Psoas muscle (tissue), 8 donors: ENCODE data around the gene SACM1L. TPM values are rescaled to one million over a fixed set of nuclear protein-coding genes. Genes with fewer than 3 reads are reported as not detected.
"Not testable (repeated sequence)": the region's sequence is repeated elsewhere in the genome, so short reads cannot be mapped to it uniquely, and the experiment has no call there.

Experiments
- ATAC-seq, 4 donors: fragments of 200-7000 bp; cut with Tn5 transposase; one replicate each; pipeline ENCODE4 v1.9.1; 2020; ENCODE audit warnings: moderate library complexity in 3 of 4, mild to moderate bottlenecking in 2 of 4
- DNase-seq, 2 donors: peaks; one replicate each; pipeline ENCODE4 v3.0.0-alpha.2; 2020
- H3K27ac ChIP-seq: fragments of 200-600 bp; one replicate; pipeline ENCODE4 v1.8.0; 2022
- H3K27me3 ChIP-seq, 3 donors: fragments of 200-600 bp in 1 of 3; one replicate each; pipeline versions ENCODE4 v1.6.1 to v1.8.0; 2013 to 2022; ENCODE audit warnings: low read length in 2 of 3, mild to moderate bottlenecking in 2 of 3, moderate library complexity in 1 of 3; ENCODE audit not compliant: insufficient read depth in 3 of 3
- H3K36me3 ChIP-seq, 2 donors: fragments of 200-600 bp in 1 of 2; one replicate each; pipeline versions ENCODE4 v1.6.1 to v1.8.0; 2013 to 2022; ENCODE audit warnings: low read depth in 1 of 2, mild to moderate bottlenecking in 1 of 2, moderate library complexity in 1 of 2; ENCODE audit not compliant: insufficient read depth in 1 of 2
- H3K4me1 ChIP-seq: fragments of 200-600 bp; one replicate; pipeline ENCODE4 v1.8.0; 2022
- H3K4me3 ChIP-seq: fragments of 200-600 bp; one replicate; pipeline ENCODE4 v1.8.0; 2022; ENCODE audit warnings: mild to moderate bottlenecking
- H3K9me3 ChIP-seq: fragments of 200-600 bp; one replicate; pipeline ENCODE4 v1.8.0; 2022
- CTCF ChIP-seq: fragments of 200-600 bp; IDR thresholded peaks from one replicate; pipeline ENCODE4 v1.8.0; 2022; ENCODE audit warnings: antibody characterized with exemption
- WGBS, 3 donors: extraction: QIAGEN DNeasy Blood & Tissue Kit; methylation state at CpG; one replicate each; pipeline versions ENCODE4 v1.1.6 to v1.1.7; 2013; 5-methylcytosine and 5-hydroxymethylcytosine counted together
- intact Hi-C, 2 donors: fragments of 100-400 bp; cut with DNase I; formaldehyde crosslinking; loops; one replicate each; pipeline versions ENCODE4 v1.11.0 to v1.14.2; 2022
- polyA plus RNA-seq, 3 donors: library from polyadenylated mRNA; stranded (reverse); fragments of 200-250 nt; gene quantifications; one replicate each; pipeline ENCODE4 v1.2.3, GENCODE V29; 2013
- total RNA-seq, 4 donors: library from RNA; stranded (reverse); fragmentation: NEBNext Ultra II Directional in 2 of 4; extraction: Animal tissue kit (Norgen Biotek cat#: 25700) in 2 of 4; gene quantifications; one replicate each; pipeline versions ENCODE4 v1.2.1 to v1.2.4, GENCODE V29; 2021 to 2023
- donor health status: healthy with polysubstance abuse.
- donor health status: DM: no; HTN: no; CAD: no; lungs with moderate emphysema.
- donor health status: Bipolar disorder and iron deficiency.
- donor health status: healthy.
- donor health status: DM: yes; HTN: yes; CAD: no.
- donor health status: DM: no; HTN: no; CAD: no.
- donor health status: DM: no; HTN: no; CAD: no.
- donor health status: DM: yes; HTN: yes; CAD: no.

Gene SACM1L
- total and polyA plus RNA-seq, 7 donors = 7.5 to 18.1 (median 13.8) TPM

- WGBS, 3 donors = 95 to 97% (median 95%) methylated on average over 30 to 32 of the region's 32 CpGs
- Histone ChIP-seq H3K9me3 (no peaks in the 10 kb centered on the region), H3K36me3 (peaks cover 3 to 50% of the 10 kb centered on the region in 2 donors), H3K27ac (no peak overlapping the region), H3K4me3 (no peak overlapping the region), H3K4me1 (no peaks in the 10 kb centered on the region), H3K27me3 (no peaks in the 10 kb centered on the region)
- DNase-seq (no peak), ATAC-seq (peak in 3 of 4 donors; percentile 13 to 17 (median 15))
- intact Hi-C loops = no loop called here
- no peak for TF ChIP-seq CTCF
These were observed 57.1 kb downstream of the SACM1L start for GRCh38 chr3:45746165-45746776.

- H3K4me3 ChIP-seq = no peak overlapping the region
- intact Hi-C loops = no loop called here
- no peaks in the 10 kb centered on the region for H3K27me3 ChIP-seq
- DNase-seq (no peak), ATAC-seq (peak in 3 of 4 donors; percentile 21 to 37 (median 23))
- peaks cover 3 to 43% of the 10 kb centered on the region in 2 donors for H3K36me3 ChIP-seq
- no peaks in the 10 kb centered on the region for H3K9me3 ChIP-seq
- no peaks in the 10 kb centered on the region for H3K4me1 ChIP-seq
- H3K27ac ChIP-seq = no peak overlapping the region
- WGBS, 3 donors = 88 to 92% (median 90%) methylated on average over 15 to 18 of the region's 18 CpGs
- no peak for TF ChIP-seq CTCF
These were observed 57.8 kb downstream of the SACM1L start for GRCh38 chr3:45746777-45747622.

DNA sequence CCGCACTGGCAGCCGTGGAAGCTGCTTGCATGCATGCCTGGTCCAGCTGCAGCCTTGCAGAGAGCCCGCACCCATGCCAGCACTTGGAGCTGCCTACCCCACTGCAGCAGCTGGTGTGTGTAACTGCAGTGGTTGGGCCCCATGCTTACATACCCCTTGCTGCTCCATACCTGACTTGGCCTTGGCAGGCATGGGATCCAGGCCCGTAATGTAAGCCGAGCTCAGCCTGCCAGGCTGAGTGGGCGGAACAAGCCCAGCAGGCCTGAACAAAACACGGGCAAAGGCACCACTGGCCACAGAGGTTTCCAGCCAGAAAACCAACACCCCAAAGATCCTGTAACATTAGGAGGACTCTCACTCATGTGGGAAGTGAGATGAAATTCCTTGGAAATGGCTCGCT lies 58.9 kb downstream of the SACM1L start:
- 39 to 50% (median 41%) methylated on average over 8 of the region's 8 CpGs for WGBS, 3 donors
- Histone ChIP-seq H3K36me3 (peaks cover 3 to 32% of the 10 kb centered on the region in 2 donors), H3K4me3 (no peak overlapping the region), H3K4me1 (no peaks in the 10 kb centered on the region), H3K27ac (peak overlapping the region; percentile 36), H3K9me3 (no peaks in the 10 kb centered on the region), H3K27me3 (no peaks in the 10 kb centered on the region)
- ATAC-seq (peak; percentile 69 to 82 (median 79)), DNase-seq (no peak)
- intact Hi-C loops = no loop called here
- TF ChIP-seq CTCF = no peak

- H3K27me3 ChIP-seq, H3K9me3 ChIP-seq, ATAC-seq, H3K4me1 ChIP-seq, H3K4me3 ChIP-seq, H3K27ac ChIP-seq, intact Hi-C loops, DNase-seq: not testable (repeated sequence)
- peaks cover 0 to 22% of the 10 kb centered on the region in 2 donors for H3K36me3 ChIP-seq
- WGBS, 3 donors = 89 to 92% (median 89%) methylated on average over 4 of the region's 4 CpGs
These were observed 59.9 kb downstream of the SACM1L start for GRCh38 chr3:45749036-45749600.

DNA sequence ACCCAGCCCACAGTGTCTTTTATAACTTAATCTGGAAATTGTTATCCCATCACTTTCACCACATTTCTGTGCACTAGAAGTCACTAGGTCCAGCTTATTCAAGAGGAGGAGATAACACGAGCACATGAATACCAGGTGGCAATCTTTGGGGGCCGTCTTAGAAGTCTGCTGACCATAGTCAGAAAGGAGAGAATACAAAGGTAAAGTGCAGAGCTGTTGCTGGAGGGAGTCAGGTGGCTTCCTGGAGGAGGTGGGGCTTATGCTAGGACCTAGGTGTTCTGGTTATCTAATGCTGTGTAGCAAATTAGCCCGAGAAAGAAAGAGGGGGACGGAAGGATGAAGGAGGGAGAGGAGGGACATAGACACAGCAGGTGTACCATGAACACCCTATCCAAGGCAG lies 60.7 kb downstream of the SACM1L start:
- ATAC-seq (no peak), DNase-seq (no peak)
- H3K4me1 ChIP-seq = no peaks in the 10 kb centered on the region
- intact Hi-C loops = no loop called here
- H3K36me3 ChIP-seq = peaks cover 0 to 14% of the 10 kb centered on the region in 2 donors
- no peak overlapping the region for H3K27ac ChIP-seq
- 82 to 87% (median 83%) methylated on average over 4 of the region's 4 CpGs for WGBS, 3 donors
- H3K9me3 ChIP-seq = no peaks in the 10 kb centered on the region
- TF ChIP-seq CTCF = no peak
- H3K27me3 ChIP-seq = no peaks in the 10 kb centered on the region
- H3K4me3 ChIP-seq = no peak overlapping the region
